HTERT RPE-1 (cell line): ENCODE measurements around the gene FBH1.
"Not testable (repeated sequence)": the region's sequence is repeated elsewhere in the genome, so short reads cannot be mapped to it uniquely, and the experiment has no call there.

Experiments
- in situ Hi-C: fragments of 300-500 bp; cut with MboI; formaldehyde crosslinking; loops from 4 replicates; pipeline ENCODE4 v1.14.3; 2020; ENCODE audit warnings: low sequenced_read_pairs

Gene FBH1

DNA sequence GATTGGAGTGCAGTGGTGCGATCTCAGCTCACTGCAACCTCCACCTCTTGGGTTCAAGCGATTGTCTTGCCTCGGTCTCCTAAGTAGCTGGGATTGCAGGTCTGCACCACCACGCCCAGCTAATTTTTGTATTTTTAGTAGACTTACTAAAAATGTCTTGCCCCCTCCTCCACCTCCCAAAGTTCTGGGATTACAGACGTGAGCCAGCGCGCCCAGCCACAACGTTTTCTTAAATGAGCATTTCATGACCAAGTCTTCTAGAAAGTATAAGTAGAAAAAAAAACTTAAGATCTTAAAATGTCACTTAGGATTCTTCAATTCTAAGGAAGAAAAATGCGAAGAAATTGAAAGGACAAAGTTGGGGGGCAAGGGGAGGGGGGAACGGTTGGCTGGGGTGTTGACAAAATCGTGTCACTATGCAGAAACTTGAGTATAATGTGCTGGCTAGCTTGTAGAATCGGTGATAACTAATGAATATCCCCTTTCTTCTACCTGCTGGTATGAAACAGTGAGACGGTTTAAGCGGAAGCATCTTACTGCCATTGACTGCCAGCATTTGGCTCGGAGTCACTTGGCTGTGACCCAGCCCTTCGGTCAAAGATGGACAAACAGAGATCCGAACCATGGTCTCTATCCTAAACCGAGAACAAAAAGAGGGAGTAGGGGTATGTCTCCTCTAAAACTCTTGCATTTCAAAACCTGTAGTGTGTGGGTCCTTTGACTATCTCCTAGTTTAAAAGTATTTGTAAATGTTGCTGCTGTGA is 12.7 kb downstream of the FBH1 start:
- in situ Hi-C loops, result no loop called here

GRCh38 chr10:5903563-5903962 is 13.5 kb downstream of the FBH1 start:
- in situ Hi-C loops, result no loop called here

- in situ Hi-C loops, result no loop called here
Observed at GRCh38 chr10:5904227-5904626, 14.2 kb downstream of the FBH1 start.

DNA sequence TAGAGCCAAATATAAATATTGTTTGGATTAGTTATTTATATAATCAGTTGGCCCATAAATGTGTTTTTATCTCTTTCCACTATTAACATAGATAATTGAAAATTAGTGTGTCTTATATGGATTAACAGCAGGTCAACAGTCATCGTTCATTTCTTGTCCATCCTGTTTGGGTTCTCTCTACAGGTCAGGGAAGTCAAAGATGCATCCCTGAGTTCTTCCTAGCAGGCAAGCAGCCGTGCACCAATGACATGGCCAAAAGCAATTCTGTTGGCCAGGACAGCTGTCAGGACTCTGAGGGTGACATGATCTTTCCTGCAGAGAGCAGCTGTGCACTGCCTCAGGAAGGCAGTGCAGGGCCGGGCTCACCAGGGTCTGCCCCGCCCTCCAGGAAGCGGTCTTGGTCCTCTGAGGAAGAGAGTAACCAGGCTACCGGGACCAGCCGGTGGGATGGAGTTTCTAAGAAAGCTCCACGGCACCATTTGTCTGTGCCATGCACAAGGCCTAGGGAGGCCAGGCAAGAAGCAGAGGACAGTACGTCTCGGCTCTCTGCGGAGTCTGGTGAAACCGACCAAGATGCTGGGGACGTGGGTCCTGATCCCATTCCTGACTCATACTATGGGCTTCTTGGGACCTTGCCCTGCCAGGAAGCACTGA is 15.9 kb downstream of the FBH1 start:
- in situ Hi-C loops, result no loop called here

- in situ Hi-C loops, result no loop called here
Observed at GRCh38 chr10:5906651-5907050, 16.6 kb downstream of the FBH1 start.

GRCh38 chr10:5908676-5909075 is 18.6 kb downstream of the FBH1 start:
- in situ Hi-C loops, result not testable (repeated sequence)

- in situ Hi-C loops, result no loop called here
Observed at GRCh38 chr10:5910323-5911100, 20.5 kb downstream of the FBH1 start.

DNA sequence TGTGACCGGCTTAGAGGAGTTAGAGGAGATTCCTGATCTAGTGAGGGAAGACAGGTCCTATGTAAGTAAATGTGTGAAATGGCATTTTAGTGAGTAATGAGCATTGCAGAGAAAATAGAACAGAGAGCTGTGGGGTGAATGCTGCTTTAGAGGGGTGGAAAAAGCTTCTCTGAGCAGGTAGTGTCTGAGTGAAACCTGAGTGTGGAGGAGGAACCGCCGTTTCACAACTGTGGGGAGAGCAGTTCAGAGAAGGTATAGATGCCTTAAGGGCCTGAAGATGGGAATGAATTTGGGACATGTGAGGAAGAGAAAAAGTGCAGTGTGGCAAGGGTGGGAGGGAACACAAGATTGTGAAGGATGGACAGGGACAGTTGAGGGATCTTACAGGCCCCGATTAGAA is 21.6 kb downstream of the FBH1 start:
- in situ Hi-C loops, result no loop called here

GRCh38 chr10:5913736-5914135 is 23.7 kb downstream of the FBH1 start:
- in situ Hi-C loops, result no loop called here

- in situ Hi-C loops, result no loop called here
Observed at GRCh38 chr10:5915451-5915850, 25.4 kb downstream of the FBH1 start.

DNA sequence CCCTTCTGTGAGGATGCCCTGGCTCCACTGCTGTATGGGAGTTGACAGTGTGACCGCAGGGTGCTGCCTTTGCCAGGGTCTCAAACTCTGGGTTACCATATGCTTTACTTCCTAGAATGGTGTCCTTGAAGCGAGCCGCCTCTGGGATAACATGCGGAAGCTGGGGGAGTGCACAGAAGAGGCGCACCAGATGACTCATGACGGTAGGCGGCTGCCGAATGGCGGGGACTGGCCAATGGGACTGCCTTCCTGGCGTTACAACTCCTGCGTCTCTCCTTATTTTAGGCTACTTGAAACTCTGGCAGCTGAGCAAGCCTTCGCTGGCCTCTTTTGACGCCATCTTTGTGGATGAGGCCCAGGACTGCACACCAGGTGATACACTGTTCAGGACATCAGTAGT is 27.3 kb downstream of the FBH1 start:
- in situ Hi-C loops, result no loop called here

DNA sequence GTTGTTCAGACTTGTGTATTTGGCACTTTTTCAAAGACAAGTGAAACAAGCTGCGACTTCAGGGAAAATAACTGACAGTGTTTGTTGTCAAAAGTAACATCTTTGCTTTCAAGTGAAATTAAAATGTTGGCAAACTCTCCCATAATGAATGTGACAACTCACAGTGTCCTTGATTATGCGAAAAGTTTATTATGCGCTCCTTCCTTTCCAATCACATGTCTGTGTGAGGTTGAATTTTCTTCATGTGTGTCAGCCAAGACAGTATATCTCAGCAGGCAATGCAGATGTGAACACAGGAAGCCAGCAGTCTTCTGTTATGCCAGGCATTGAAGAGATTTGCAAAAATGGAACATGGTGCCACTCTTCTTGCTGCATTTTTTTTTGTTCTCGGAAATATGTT is 28.7 kb downstream of the FBH1 start:
- in situ Hi-C loops, result no loop called here

GRCh38 chr10:5919568-5919967 is 29.5 kb downstream of the FBH1 start:
- in situ Hi-C loops, result no loop called here

DNA sequence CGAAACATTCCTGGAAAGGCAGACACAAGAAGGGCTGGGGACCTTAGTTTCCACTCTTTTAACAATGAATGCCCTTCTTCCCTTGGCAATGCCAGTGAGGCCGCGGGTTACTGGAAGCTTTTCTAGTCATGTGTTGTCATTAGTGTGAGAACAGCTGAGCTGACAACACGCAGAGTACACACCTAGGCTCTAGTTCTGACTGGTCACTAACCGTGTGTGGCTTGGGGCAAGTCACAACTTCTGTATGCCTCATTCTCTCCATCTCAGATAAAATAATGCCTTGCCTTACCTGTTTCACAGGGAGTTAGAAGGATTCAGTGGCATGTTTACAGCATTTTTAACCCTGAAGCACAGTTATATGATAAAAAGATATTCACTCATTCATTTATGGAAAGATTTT is 31.7 kb downstream of the FBH1 start:
- in situ Hi-C loops, result no loop called here

- in situ Hi-C loops, result no loop called here
Observed at GRCh38 chr10:5924889-5925288, 34.8 kb downstream of the FBH1 start.

DNA sequence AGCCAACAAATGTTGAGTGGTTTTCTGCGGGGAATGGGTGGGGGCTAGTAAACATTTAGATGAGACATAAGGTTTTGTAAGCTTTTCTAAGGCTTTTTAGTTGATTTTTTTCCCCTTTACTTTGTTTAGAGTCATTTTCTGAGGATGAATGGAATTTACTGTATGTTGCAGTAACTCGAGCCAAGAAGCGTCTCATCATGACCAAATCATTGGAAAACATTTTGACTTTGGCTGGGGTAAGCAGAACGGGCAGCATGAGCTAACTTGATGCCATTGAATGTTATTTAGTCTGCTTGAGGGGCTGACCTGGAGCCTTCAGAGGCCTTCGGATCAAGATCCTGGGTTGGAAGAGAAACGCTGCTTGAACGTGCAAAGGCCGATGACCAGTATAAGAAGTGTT is 37.3 kb downstream of the FBH1 start:
- in situ Hi-C loops, result no loop called here

DNA sequence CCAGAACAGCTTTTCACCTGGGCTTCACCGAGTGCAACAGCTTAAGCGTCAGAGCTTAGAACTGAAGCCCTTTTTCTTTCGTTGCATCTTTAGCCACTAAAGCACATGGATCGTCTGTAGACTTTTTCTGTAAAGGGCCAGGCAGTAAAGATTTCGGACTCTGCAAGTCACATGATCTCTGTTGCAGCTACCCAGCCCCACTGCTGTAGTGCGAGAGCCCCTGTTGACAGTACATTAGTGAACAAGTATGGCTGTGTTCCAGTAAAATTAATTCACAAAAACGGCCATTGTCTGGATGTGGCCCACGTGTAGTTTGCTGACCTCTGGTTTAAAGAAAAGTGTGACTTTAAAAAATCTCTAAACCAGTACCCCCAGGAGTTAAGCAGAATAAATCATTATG is 39.4 kb downstream of the FBH1 start:
- in situ Hi-C loops, result no loop called here

DNA sequence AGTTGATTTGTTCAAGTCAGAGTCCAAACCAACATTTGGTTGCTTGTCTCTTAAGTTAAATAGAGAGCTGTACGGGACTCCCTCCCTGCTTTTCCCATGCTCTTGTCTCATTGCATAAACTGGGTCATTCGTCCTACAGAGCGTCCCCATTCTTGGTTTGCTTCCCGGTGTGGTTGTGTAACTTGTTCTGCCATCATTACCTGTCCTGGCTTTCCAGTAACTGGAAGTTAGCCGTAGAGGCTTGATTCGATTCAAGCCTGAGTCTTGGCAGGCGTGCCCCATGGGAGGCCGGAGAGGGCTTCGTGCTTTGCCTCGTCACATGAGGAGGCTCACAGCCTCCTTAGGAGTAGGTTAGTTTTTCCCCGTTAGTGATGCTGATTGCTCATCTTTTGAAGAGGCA is 40.2 kb downstream of the FBH1 start:
- in situ Hi-C loops, result no loop called here

- in situ Hi-C loops, result no loop called here
Observed at GRCh38 chr10:5932345-5932744, 42.3 kb downstream of the FBH1 start.

- in situ Hi-C loops, result no loop called here
Observed at GRCh38 chr10:5933909-5934546, 44.0 kb downstream of the FBH1 start.

GRCh38 chr10:5935628-5936027 is 45.6 kb downstream of the FBH1 start:
- in situ Hi-C loops, result no loop called here
